HCT116 (cell line): ENCODE measurements around the gene ESRRA. TPM values are rescaled to one million over a fixed set of nuclear protein-coding genes. Genes with fewer than 3 reads are reported as not detected.

Experiments
- ATAC-seq: fragments of 200-7000 bp; cut with Tn5 transposase; 2 replicates; pipeline ENCODE4 v1.9.1; 2020; ENCODE audit warnings: mild to moderate bottlenecking, moderate library complexity
- BruUV-seq: library from RNA; stranded (reverse); fragments of 400-500 nt; replicated peaks from 2 replicates; lab custom pipeline; 2021; lab: Mats Ljungman, UMichigan
- CTCF ChIA-PET: fragments of 300-600 bp; sonication (Branson Sonifier 250); formaldehyde crosslinking; loops from one replicate; lab custom pipeline; 2021; ENCODE audit warnings: antibody characterized with exemption; lab: Charles Lee
- POLR2A ChIA-PET: fragments of 300-600, 350-600 bp; sonication (Branson Sonifier 250); formaldehyde crosslinking; loops from one replicate; lab custom pipeline; 2021; ENCODE audit warnings: antibody characterized with exemption; lab: Charles Lee
- RAD21 ChIA-PET, 2 experiments: fragments of 300-600 bp; sonication (Branson Sonifier 250); formaldehyde crosslinking; loops; one replicate each; lab custom pipeline; 2023; ENCODE audit warnings: low total read pairs in 2 of 2; ENCODE audit not compliant: uncharacterized antibody in 2 of 2, unreplicated experiment in 2 of 2, low non-redundant PET in 1 of 2; lab: Charles Lee
- DNase-seq: peaks from one replicate; pipeline ENCODE4 v3.0.0-alpha.2; 2010; ENCODE audit warnings: low read depth, low spot score
- H2AFZ ChIP-seq: fragments of 200-600 bp; shearing (Covaris generic), sonication (generic); 2 replicates; pipeline ENCODE4 v1.6.1; 2017; ENCODE audit warnings: low read depth, mixed run types, mixed read lengths, antibody characterized with exemption, low read length; ENCODE audit not compliant: poor library complexity, severe bottlenecking
- H3K27ac ChIP-seq: 2 replicates; pipeline ENCODE4 v1.5.1; 2012; ENCODE audit warnings: low read depth, low read length
- H3K27me3 ChIP-seq: fragments of 200-600 bp; sonication (generic); 2 replicates; pipeline ENCODE4 v1.6.1; 2016; ENCODE audit warnings: mixed run types, low read length, mixed read lengths; ENCODE audit not compliant: insufficient read depth
- H3K36me3 ChIP-seq, 2 experiments: fragments of 200-500 bp in 1 of 2; fragments of 200-600 bp in 1 of 2; sonication (Bioruptor generic) in 1 of 2; sonication (generic) in 1 of 2; 2 replicates each; pipeline versions ENCODE4 v1.5.1 to v1.6.1; 2014 to 2016; ENCODE audit warnings: low read length in 2 of 2, inconsistent platforms in 1 of 2, mixed read lengths in 1 of 2, mixed run types in 1 of 2; ENCODE audit not compliant: insufficient read depth in 2 of 2, control insufficient read depth in 1 of 2
- H3K4me1 ChIP-seq, 2 experiments: fragments of 200-600 bp in 1 of 2; sonication (generic) in 1 of 2; 2 replicates each; pipeline versions ENCODE4 v1.5.1 to v1.6.1; 2012 to 2017; ENCODE audit warnings: low read length in 2 of 2, inconsistent platforms in 1 of 2, mild to moderate bottlenecking in 1 of 2, mixed read lengths in 1 of 2, mixed run types in 1 of 2, moderate library complexity in 1 of 2; ENCODE audit not compliant: insufficient read depth in 2 of 2, control insufficient read depth in 1 of 2
- H3K4me2 ChIP-seq: fragments of 200-600 bp; sonication (generic); 2 replicates; pipeline ENCODE4 v1.6.1; 2017; ENCODE audit warnings: mixed run types, low read length, mixed read lengths
- H3K4me3 ChIP-seq, 2 experiments: fragments of 200-600 bp in 1 of 2; sonication (generic) in 1 of 2; replicated peaks in 1 of 2; 2 replicates each; pipeline ENCODE4 v1.5.1; 2011 to 2016; ENCODE audit warnings: low read length in 2 of 2, control low read depth in 1 of 2, low read depth in 1 of 2, mild to moderate bottlenecking in 1 of 2, mixed read lengths in 1 of 2, mixed run types in 1 of 2
- H3K79me2 ChIP-seq: fragments of 200-600 bp; sonication (generic); 2 replicates; pipeline ENCODE4 v1.6.1; 2017; ENCODE audit warnings: mild to moderate bottlenecking, mixed run types, low read length, moderate library complexity, mixed read lengths; ENCODE audit not compliant: insufficient read depth
- H3K9ac ChIP-seq: fragments of 200-600 bp; sonication (generic); 2 replicates; pipeline ENCODE4 v1.6.1; 2016; ENCODE audit warnings: low read length, mixed read lengths
- H3K9me2 ChIP-seq: fragments of 200-600 bp; sonication (generic), shearing (Covaris generic); 2 replicates; pipeline ENCODE4 v1.6.1; 2017; ENCODE audit warnings: mixed run types, mild to moderate bottlenecking, moderate library complexity; ENCODE audit not compliant: insufficient read depth
- H3K9me3 ChIP-seq, 2 experiments: fragments of 200-500 bp in 1 of 2; fragments of 200-600 bp in 1 of 2; sonication (Bioruptor generic) in 1 of 2; sonication (generic) in 1 of 2; 2 replicates each; pipeline ENCODE4 v1.6.1; 2014 to 2017; ENCODE audit warnings: low read length in 2 of 2, mixed read lengths in 2 of 2, inconsistent platforms in 1 of 2, low read depth in 1 of 2, mild to moderate bottlenecking in 1 of 2, mixed run types in 1 of 2, moderate library complexity in 1 of 2; ENCODE audit not compliant: control insufficient read depth in 1 of 2, insufficient read depth in 1 of 2
- H4K20me1 ChIP-seq: fragments of 200-600 bp; sonication (generic), shearing (Covaris generic); 2 replicates; pipeline ENCODE4 v1.6.1; 2017; ENCODE audit warnings: mixed run types, mild to moderate bottlenecking, moderate library complexity; ENCODE audit not compliant: insufficient read depth
- ATF3 ChIP-seq: IDR thresholded peaks from 2 replicates; pipeline ENCODE4 v1.6.1; 2012
- CBX3 ChIP-seq: IDR thresholded peaks from 2 replicates; pipeline ENCODE4 v1.6.1; 2012; ENCODE audit warnings: low read depth
- CEBPB ChIP-seq: IDR thresholded peaks from 2 replicates; pipeline ENCODE4 v1.6.1; 2012; ENCODE audit warnings: low read depth
- EGR1 ChIP-seq: IDR thresholded peaks from 2 replicates; pipeline ENCODE4 v1.6.1; 2012; ENCODE audit warnings: low read depth
- ELF1 ChIP-seq: IDR thresholded peaks from 2 replicates; pipeline ENCODE4 v1.6.1; 2012; ENCODE audit warnings: low read depth, borderline replicate concordance
- EZH2 ChIP-seq: fragments of 200-600 bp; sonication (generic); IDR thresholded peaks from 2 replicates; pipeline ENCODE4 v1.6.1; 2017; ENCODE audit warnings: antibody characterized with exemption, mixed run types
- FOSL1 ChIP-seq: IDR thresholded peaks from 2 replicates; pipeline ENCODE4 v1.6.1; 2012; ENCODE audit warnings: low read depth
- JUND ChIP-seq: IDR thresholded peaks from 2 replicates; pipeline ENCODE4 v1.6.1; 2012
- POLR2A ChIP-seq: IDR thresholded peaks from 2 replicates; pipeline ENCODE4 v1.7.0; 2011; ENCODE audit warnings: borderline replicate concordance; ENCODE audit not compliant: insufficient read depth, insufficient read length; ENCODE audit errors: extremely low read depth
- POLR2AphosphoS5 ChIP-seq: IDR thresholded peaks from 2 replicates; pipeline ENCODE4 v1.6.1; 2011; ENCODE audit warnings: mild to moderate bottlenecking, low read depth, low read length, moderate library complexity
- RAD21 ChIP-seq: IDR thresholded peaks from 2 replicates; pipeline ENCODE4 v1.6.1; 2012; ENCODE audit warnings: low read depth, mild to moderate bottlenecking
- REST ChIP-seq: IDR thresholded peaks from 2 replicates; pipeline ENCODE4 v1.6.1; 2012; ENCODE audit warnings: low read depth
- SRF ChIP-seq: IDR thresholded peaks from 2 replicates; pipeline ENCODE4 v1.6.1; 2012; ENCODE audit warnings: low read depth
- YY1 ChIP-seq: IDR thresholded peaks from 2 replicates; pipeline ENCODE4 v1.6.1; 2011; ENCODE audit warnings: low read length, low read depth, moderate library complexity, mild to moderate bottlenecking; ENCODE audit not compliant: insufficient replicate concordance; ENCODE audit errors: extremely low read depth
- ZBTB33 ChIP-seq: IDR thresholded peaks from 2 replicates; pipeline ENCODE4 v1.6.1; 2011; ENCODE audit warnings: mild to moderate bottlenecking, low read length, moderate library complexity; ENCODE audit not compliant: insufficient replicate concordance; ENCODE audit errors: extremely low read depth
- ZNF274 ChIP-seq: fragments of 200-500 bp; sonication (Bioruptor generic); IDR thresholded peaks from 2 replicates; pipeline ENCODE4 v1.6.1; 2014; ENCODE audit warnings: mild to moderate bottlenecking, low read depth, low read length, inconsistent platforms
- intact Hi-C: fragments of 100-400 bp; cut with micrococcal nuclease; formaldehyde crosslinking; loops from 2 replicates; pipeline ENCODE4 v1.10.0; 2022
- total RNA-seq: library from RNA; stranded (reverse); gene quantifications from one replicate; pipeline ENCODE4 v1.2.1, GENCODE V29; 2021; ENCODE audit not compliant: unreplicated experiment

ESRRA gene
- total RNA-seq, 1 experiment from 2014 or later = 62.7 TPM

GRCh38 chr11:64327375-64327774 lies 22.1 kb downstream of the ESRRA start:
- H4K20me1 ChIP-seq = no peaks in the 10 kb centered on the region
- no peak overlapping the region for H3K4me3 ChIP-seq
- H3K79me2 ChIP-seq = no peaks in the 10 kb centered on the region
- no peak for ATAC-seq
- BruUV-seq = no TSS peak
- no peaks in the 10 kb centered on the region for H3K36me3 ChIP-seq
- no peak for TF ChIP-seq ZNF274
- TF ChIP-seq, all 23 proteins: peak for 0
- ChIA-PET POLR2A (interaction anchor here (1.9 kb wide), 1 partner anchor 10 kb away, joined by 13 read pairs; the partner anchor contains the start of genes PRDX5 and TRMT112), RAD21 (no interaction called here), CTCF (interaction anchor here (0.6 to 1.7 kb wide), 2 partner anchors 28 to 54 kb away, joined by 3 to 6 read pairs; no protein-coding TSS in a partner anchor)
- DNase-seq = no peak
- Histone ChIP-seq H3K9ac (no peak overlapping the region), H2AFZ (no peak overlapping the region), H3K9me3 (no peaks in the 10 kb centered on the region), H3K4me1 (peaks cover 14 to 37% of the 10 kb centered on the region in 2 experiments), H3K9me2 (no peaks in the 10 kb centered on the region), H3K4me2 (no peak overlapping the region), H3K27me3 (no peaks in the 10 kb centered on the region), H3K27ac (no peak overlapping the region)
- intact Hi-C loops = no loop called here

- H3K4me3 ChIP-seq = no peak overlapping the region
- DNase-seq (no peak), ATAC-seq (no peak)
- POLR2A ChIA-PET = interaction anchor here (1.9 kb wide), 1 partner anchor 10 kb away, joined by 13 read pairs; the partner anchor contains the start of genes PRDX5 and TRMT112
- no peaks in the 10 kb centered on the region for H4K20me1 ChIP-seq
- peaks cover 16 to 37% of the 10 kb centered on the region in 2 experiments for H3K4me1 ChIP-seq
- RAD21 ChIA-PET = no interaction called here
- H3K36me3 ChIP-seq = no peaks in the 10 kb centered on the region
- H2AFZ ChIP-seq = no peak overlapping the region
- H3K9ac ChIP-seq = no peak overlapping the region
- no peak overlapping the region for H3K4me2 ChIP-seq
- CTCF ChIA-PET = interaction anchor here (1.7 kb wide), 1 partner anchor 27 kb away, joined by 6 read pairs; no protein-coding TSS in a partner anchor
- H3K27me3 ChIP-seq = no peaks in the 10 kb centered on the region
- H3K9me3 ChIP-seq = no peaks in the 10 kb centered on the region
- H3K27ac ChIP-seq = no peak overlapping the region
- intact Hi-C loops = no loop called here
- no peaks in the 10 kb centered on the region for H3K79me2 ChIP-seq
- no peaks in the 10 kb centered on the region for H3K9me2 ChIP-seq
- no TSS peak for BruUV-seq
- TF ChIP-seq JUND (no peak), EZH2 (no peak), EGR1 (no peak), CBX3 (no peak), FOSL1 (no peak), ZNF274 (no peak), ELF1 (no peak), POLR2A (no peak), CEBPB (no peak), REST (no peak), SRF (no peak), RAD21 (no peak), POLR2AphosphoS5 (no peak), ATF3 (no peak), ZBTB33 (no peak), YY1 (no peak)
These were observed 22.7 kb downstream of the ESRRA start for GRCh38 chr11:64327993-64328392.
